Measurements from ENCODE around the gene KLK7.
A peak's percentile ranks its signal among the peaks of the same experiment; 100 is the strongest.
"Not testable (repeated sequence)": the region's sequence is repeated elsewhere in the genome, so short reads cannot be mapped to it uniquely, and the experiment has no call there.

The KLK7 gene

DNA sequence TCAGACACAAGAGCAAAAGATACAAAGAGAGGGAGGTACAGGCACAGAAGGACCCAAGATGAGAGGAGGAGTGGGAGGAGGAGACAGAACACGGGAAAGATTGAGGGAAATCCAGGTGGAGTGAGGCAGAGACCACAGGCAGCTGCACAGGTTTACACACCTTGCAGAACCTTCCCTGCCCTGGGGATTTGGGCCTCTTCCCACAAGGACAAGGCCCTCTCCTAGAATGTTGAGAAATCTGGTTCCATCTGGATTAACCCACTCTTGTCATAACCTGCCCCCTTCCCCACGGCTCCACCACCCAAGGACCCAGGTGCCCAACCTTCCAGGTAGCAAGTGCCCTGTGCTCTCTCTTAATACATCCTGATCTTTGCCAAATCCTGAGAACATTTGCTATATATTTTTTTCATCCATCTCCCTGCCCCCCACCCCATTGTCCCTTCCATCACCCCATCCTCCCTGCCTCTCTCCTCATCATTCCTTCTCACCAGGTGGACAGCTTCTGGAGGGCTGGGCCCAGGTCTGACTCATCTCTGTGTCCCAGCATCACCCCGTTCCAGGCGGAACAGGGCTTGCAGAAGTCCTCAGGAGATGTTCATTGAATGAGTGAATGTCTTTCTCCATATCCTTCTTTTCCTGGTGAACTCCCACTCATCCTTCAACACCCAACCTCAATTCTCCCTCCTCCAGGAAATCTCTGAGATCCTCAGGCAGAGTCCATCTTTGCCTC is 26.5 kb upstream of the KLK7 start:
- no peak for DNase-seq

DNA sequence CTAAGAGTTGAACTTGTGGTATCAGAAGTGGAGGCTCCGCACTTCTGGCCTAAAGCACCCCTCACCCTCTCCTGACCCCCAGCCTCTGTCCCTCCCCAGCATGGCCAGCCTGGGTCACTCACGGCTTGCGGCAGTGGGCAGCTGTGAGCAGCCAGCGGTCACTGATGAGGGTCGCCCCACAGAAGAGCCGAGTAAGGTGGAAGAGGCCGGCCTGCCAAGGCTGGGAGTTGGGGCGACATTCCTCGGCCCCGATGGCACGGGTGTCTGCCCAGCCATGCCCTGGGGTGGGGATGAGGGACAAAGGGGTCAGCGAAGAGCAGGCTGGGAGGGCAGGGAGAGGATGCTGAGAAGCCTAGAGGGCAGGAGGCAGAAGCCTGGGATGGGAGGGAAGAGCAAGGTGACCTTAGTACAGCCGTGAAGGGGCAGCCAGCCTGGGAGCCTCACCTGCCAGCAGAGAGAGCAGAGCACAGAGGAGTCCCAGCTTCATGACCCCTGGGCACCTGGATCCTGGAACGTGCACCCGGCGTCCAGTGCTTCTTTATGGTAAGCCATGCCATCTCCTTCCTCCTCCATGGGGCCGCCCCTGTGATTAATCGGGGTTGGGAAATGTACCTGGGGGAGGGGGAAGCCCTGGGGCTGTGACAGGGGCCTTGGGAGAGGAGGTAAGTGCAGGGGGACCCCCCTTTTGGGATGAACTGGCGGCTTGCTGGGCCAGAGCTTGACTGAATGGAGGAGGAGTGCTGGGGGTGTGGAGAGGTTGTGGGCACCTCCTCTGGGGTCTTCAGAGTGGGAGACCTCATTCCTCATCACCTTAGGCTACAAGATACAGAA is 25.6 kb upstream of the KLK7 start:
- no peak for DNase-seq

DNA sequence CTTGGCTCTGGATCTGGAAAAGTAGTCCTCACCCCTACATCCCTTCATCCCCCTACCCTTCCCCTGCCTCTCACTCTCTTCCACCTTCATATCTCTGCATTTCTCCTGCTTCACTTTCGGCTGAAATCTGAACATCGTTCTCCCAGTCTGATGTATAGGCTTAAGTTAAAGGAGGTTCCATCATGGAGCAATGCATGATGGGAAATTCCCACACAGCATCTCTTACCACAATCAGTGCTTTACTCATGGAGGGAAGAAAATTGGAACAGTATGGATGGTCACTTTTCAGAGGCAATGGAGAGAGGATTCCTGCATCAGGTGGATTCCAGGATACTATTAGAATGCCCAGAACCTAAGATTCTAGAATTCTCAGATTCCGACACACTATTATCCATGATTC is 23.8 kb upstream of the KLK7 start:
- no peak for DNase-seq

DNA sequence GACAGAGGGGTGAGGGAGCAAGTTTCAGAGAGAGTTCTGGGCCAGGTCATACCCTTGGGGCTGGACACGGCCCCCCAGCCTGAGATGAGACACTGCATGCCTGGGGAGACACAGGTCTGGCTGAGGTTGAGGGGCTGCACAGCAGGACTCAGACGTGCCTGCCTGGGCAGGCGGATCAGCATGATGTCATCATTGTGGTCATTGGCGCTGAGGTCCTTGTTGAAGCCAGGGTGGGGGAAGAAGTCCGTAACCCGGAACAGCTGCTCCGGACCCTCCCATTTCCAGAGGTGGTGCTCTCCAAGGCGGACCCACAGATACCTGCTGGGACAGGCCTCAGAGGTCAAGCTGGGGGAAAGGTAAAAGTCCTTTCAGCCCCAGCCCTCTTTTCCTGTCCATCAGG is 22.7 kb upstream of the KLK7 start:
- no peak for DNase-seq

DNA sequence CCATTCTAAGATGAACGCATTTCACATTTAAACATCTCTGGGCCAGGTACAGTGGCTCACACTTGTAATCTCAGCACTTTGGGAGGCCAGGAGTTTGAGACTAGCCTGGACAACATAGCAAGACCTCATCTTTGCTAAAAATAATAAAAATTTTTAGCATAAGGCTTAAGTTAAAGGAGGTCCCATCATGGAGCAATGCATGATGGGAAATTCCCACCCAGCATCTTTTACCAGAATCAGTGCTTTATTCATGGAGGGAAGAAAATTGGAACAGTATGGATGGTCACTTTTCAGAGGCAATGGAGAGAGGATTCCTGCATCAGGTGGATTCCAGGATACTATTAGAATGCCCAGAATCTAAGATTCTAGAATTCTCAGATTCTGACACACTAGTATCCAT is 21.5 kb upstream of the KLK7 start:
- DNase-seq: no peak

DNA sequence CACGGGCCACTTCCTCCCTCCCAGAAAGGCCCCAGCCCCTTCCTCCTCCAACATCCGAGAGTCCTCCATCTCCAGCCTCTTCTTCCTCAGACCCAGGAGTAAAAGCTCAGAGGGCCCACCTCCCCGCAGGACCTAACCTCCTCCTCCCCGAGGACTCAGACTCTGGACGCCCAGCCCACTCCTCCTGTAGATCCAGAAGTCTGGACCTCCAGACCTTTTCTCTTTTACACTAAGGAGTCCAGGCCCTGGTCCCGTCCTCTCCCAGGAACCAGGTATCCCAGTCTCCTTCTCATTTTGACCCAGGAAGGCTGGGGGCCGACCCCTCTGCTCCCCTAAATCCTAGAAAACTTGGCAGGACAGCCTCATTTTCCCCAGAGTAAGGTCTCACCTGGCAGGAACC is 19.6 kb upstream of the KLK7 start:
- DNase-seq: no peak

DNA sequence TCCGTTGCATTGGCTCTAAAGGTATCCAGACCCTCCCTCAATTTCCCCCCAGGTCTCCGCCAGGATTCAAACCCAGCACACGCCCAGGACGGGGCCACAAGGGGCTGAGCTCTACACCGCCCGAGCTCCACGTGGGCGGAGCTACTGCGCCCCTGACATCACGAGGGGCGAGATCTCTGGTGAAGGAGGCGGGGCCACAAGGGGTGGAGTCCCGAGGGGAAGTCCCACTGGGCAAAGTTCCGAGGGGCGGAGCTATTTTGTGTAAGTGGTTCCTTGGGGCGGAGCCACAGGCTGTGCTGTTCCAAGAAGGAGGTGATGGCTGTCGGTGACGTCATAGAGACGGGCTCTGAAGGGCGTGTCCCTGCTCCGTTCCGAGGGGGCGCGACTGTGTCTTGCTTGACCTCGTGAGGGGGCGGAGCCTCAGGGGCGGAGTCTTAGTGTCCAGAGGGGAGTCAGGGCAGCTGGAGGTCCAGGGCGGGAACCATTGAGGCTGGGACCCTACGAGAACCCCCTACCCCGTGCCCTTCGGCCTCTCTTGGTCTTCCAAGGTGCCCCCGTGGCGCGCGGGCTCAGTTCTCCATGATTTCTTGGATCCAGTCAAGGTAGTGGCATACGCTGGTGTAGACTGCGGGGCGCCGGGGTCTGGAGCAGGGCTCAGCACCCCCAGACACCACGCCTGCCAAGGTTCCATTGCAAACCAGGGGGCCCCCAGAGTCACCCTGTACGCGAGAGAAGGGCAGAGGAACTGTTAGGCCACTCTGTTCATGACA is 19.0 kb upstream of the KLK7 start:
- DNase-seq: no peak

DNA sequence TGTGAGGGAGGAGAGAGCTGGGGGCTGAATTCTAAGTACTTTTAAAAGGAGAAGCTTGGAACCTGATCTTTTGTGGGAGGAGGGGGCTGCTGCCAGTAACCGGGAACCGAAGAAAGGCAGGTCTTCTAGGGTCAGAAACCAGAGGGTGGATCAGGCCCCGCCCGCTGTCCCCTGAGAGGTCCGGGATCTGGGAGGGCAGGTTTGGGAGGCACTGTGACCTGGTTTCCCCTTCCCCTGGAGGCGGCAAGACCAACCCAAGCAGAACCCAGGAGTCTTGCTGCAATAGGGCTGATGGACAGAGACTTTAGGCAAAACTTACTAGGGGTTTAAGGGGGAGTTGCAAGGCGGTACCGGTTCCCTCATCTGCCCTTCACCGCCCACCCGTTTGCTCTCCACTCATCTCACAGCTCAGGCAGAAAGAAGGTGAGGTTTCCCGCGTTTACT is 18.4 kb upstream of the KLK7 start:
- no peak for DNase-seq

DNA sequence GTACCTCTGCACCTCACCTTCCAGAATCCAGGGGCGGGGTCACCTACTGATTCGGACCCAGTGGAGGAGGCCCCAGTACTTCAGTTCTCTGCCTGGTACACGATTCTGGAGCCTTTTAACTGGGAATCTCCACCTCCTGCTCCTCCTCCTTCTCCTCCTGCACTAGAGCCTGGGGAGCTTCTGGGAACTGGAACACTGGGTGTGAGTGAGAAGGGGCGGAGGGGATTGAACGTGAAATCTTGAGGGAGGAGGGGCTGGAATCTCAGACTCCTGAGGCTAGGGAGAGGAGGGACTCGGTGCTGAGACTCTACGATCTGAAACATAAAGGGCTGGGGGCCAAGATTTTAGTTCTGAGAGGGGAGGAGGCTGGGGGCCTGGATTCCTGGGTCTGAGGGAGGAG is 17.8 kb upstream of the KLK7 start, which contains the start of gene KLK8:
TSS of gene KLK8 (minus strand) at position 90 of the 400 bp plus-strand sequence. CDS start 437 bp downstream, outside the sequence.
- DNase-seq: no peak

DNA sequence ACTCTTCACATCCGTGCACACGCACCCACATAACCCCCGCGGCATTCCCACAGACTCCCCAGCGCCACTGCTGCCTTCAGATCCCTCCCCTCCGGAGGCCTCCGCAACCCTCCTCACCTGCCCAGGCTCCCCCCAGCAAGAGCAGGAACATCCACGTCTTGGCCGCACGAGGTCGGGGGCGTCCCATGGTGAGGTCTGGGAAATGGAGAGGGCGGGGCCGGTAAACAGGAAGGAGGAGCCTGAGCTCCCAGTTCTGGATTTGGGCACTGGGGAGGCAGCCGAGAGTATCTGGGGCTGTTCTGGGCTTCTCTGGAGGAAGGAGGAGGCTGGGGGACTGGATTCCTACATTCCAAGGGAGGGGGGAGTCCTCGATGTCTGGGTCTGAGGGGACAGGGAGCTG is 17.3 kb upstream of the KLK7 start:
- no peak for DNase-seq

DNA sequence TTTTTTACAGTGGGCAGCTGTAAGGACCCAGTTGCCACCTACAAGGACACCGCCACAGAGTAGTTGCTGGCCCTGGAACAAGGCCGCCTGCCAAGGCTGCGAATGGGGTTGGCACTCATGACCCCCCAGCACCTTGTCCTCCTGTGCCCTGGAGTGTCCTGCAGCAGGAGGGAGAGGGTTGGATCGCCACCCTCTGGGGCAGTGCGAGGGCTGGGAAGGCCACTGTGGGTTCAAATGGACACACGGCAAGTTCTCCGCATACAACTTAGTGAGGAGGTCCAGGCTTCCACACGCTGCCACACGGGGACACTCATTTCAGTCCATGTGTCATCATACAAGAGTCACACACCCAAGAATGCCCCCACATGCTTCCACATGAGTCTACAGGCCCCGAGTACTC is 16.7 kb upstream of the KLK7 start:
- no peak for DNase-seq

DNA sequence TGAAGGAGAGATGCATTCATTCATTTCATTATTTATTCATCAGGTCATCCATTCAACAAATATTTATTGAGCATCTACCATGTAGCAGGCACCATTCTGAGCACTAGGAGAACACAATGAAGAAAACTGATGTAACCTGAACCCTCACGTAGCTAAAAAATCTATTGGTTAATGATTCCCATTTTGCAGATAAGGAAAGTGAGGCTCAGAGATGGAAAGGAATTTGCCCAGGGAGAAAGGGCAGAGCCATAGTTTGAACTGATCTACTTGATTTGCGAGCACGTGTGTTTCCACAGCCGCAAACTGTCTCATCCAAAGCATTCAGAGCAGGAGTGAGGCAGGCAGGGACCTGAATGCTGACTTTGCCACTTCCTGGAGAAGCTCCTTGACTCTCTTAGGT is 15.0 kb upstream of the KLK7 start:
- no peak for DNase-seq

DNA sequence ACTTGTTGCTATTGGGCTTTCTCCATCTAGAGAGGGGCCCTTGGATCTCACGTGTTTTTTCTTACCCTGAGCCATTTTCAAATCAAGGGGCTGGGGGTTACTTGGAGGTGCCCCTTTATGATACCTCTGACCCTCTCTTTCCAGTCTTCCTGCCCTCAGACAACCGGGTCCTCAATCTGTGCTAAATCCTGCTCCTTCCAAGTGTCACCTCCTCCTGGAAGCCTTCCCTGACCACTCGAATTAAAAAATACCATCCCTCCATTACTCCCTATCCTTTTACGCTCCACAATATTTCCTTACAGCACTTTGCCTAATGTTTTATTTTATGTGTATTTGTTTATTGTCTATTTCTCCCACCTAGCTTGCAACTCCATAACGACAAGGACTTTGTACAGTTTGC is 14.3 kb upstream of the KLK7 start:
- DNase-seq: no peak

DNA sequence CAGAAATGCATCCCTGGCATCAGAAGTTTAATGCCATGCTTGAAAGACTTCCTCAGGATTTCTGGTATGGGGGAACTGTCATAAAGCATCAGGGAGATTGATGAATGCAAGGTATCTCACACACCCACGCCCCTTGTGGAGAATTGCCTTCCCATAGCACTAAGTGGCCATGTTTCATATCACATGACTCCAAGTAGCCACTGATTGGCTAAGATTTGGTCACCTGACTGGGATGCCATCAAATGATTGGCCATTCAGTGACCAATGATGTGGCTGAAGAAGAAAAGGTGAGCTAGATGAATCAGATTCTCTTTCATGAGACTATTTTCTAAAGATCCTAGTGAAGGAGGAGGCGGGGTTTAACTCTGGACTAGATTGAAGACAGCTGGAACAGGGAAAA is 10.4 kb upstream of the KLK7 start:
- peak; percentile 9 for DNase-seq

DNA sequence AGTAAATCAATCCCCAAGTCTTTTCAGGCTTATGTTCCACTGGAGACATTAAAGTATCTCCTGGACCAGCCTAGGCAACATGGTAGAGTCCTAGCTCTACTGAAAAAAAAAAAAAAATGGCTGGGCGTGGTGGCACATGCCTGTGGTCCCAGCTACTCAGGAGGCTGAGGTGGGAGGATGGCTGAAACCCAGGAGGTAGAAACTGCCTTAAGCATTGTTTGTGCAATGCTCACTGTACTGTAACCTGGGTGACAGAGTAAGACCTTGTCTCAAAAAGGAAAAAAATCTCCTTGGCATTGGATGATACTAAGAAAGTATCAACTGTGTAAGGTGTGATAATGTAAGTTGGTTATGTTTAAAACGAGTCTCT is 8.9 kb upstream of the KLK7 start:
- DNase-seq: no peak

DNA sequence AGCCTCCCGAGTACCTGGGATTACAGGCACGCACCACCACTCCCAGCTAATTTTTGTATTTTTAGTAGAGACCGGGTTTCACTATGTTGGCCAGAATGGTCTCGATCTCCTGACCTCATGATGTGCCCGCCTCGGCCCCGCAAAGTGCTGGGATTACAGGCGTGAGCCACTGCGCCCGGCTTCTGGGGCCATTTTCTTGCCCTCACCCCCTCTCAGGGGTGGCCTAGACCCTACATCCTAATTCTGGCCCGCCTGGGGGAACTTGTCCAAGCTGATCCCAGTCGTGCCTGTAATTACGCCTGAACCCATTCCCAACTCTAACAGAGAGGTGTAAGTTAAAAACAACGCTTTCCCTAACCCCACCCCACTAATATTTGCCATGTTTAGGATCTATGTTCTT is 699 bp upstream of the KLK7 start:
- DNase-seq: not testable (repeated sequence)

DNA sequence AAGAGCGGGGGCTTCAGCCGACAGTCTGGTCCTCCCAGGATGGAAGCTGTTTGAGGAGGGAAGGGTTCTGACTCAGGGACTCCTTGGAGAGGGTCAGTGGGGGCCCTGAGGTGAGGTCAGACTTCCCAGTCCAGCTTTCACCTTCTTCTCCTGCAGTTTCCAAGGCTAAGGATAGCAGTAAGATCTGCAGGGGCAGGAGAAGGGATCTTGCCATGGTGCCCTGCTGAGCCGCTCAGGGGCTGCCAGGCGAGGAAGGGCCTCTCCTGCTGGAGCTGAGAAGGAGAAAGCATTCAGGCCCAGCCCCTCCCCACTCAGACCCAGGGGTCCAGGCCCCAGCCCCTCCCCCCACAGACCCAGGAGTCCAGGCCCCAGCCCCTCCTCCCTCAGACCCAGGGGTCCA is 1.5 kb downstream of the KLK7 start:
- no peak for DNase-seq

DNA sequence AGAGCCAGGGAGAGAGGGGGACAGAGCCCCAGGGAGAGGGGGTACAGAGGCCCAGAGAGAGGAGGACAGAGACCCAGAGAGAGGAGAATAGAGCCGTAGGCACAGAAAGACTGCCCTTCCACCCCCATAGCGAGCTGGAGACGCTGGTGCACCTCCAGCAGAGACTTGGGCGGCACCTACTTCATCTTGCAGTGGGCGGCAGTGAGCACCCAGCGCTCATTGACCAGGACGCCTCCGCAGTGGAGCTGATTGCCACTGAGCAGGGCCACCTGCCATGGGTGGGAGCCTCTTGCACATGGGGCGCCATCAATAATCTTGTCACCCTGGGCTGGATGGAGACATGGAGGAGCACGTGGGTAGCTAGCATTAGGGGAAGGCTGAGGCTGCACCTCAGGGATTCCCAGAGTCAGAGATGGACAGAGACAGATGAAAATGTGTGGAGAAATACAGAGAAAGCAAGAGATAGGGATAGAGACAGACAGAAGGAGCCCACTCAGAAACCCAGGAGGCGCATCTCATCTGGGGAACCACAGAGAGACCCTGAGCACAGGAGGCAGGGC is 2.0 kb downstream of the KLK7 start:
- DNase-seq: no peak

DNA sequence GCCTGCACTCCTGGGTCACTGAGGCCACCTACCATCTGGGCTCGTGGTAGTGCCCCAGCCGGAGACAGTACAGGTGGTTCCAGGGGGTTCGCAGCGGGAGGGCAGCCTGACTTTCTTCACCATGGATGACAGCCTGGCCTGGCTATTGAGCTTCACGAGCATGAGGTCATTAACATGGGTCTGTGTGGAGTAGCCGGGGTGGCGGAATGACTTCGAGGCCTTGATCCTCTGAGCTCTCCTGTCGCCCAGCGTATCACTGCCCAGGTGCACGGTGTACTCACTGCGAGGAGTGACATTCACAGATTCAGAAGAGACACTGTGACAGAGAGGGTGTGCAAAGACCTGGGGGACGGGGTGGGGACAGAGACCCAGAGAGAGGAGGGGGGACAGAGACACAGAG is 3.5 kb downstream of the KLK7 start:
- no peak for DNase-seq

DNA sequence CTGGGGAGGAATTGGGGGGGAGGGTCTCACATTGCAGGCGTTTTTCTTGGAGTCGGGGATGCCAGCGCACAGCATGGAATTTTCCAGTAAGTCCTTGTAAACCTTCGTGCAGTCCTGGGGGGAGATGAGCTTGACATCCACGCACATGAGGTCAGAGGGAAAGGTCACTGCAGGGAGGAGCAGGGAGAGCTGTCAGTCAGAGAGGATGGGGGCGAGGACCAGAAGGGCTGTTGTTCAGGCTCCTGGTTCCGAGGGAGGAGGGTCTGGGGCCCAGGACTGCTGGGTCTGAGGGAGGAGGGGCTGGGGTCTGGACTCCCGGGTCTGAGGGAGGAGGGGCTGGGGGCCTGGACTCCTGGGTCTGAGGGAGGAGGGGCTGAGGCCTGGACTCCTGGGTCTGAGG is 4.0 kb downstream of the KLK7 start:
- DNase-seq: no peak

DNA sequence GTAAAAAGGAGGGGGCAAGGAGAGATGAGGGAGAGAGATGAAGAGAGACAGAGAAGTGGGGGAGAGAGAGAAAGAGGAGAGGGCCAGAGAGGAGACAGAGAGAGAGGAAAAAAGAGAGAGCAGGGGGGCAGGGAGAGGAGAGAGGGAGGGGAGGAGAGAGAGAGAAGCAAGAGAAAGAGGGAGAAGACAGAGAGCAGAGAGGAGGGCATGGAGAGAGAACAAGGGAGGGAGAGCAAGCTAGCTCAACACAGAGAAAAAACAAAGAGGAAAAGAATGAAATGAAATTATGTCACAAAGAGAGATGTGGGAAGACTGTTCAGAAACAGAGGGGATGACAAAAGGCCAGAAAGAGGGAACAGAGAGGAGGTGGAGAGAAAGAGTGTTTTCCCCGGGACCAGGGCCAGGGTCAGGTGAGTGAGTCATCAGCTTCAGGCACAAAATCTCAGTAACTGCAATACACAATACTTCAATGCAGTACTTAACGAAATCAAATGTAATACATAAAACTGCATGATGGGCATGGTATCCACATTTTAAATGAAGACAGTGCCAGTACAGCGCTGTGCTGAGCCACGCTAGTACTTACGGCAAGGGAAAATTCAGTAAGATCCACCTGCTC is 4.8 kb downstream of the KLK7 start:
- no peak for DNase-seq

DNA sequence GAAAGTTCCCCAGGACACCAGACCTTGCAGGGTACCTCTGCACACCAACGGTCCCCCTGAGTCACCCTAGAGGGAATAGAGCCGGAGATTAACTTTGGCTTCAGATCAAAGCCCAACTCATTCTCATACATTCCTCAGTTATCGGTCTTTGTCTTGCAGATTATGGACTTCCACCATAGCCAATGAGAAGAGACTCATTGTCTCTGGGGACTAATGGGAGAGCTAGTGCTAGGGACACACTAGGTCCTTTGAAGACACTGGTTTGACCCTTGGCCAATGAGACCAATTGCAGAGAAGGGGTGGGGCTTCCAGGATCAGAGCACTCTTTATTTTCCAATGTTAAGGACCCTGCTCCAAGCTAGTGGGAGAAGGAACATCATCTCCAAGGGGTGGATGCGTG is 6.1 kb downstream of the KLK7 start:
- DNase-seq: no peak

DNA sequence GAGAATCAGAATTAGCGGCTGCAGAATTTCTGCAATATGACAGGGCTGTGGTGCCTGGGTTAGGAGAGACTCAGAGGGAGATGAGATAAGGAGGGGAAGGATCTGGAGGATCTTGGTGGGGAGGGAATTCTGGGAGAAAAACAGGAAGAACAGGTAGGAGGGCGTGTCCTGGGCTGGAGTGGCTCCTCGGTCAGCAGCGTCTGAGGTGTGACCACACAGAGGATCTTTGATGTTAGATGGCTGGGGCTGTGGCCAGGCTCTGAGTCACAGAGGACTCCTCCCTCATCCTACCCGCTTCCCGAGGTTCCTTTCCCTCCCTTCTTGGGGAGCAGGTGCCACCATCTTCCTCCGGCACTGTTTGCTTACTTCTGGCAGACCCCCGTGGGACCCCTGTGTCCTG is 8.0 kb downstream of the KLK7 start:
- no peak for DNase-seq

Data from MV-4-11 (cell line).